H9 (cell line): ENCODE results near the gene MTX1. TPM values are rescaled to one million over a fixed set of nuclear protein-coding genes. Genes with fewer than 3 reads are reported as not detected.
"Not testable (repeated sequence)": the region's sequence is repeated elsewhere in the genome, so short reads cannot be mapped to it uniquely, and the experiment has no call there.

Experiments
- DNase-seq: peaks from one replicate; pipeline ENCODE4 v3.0.0-alpha.2; 2017
- H2AFZ ChIP-seq: one replicate; pipeline ENCODE4 v1.6.1; 2013; ENCODE audit warnings: mild to moderate bottlenecking, low read length, control low read depth, moderate library complexity
- H2AK5ac ChIP-seq: 2 replicates; pipeline ENCODE4 v1.6.1; 2013; ENCODE audit warnings: low read length, control low read depth, mixed read lengths; ENCODE audit not compliant: insufficient read length
- H2BK120ac ChIP-seq: one replicate; pipeline ENCODE4 v1.6.1; 2013; ENCODE audit warnings: low read depth, mild to moderate bottlenecking, low read length, control low read depth, inconsistent platforms; ENCODE audit not compliant: poor library complexity, severe bottlenecking
- H2BK12ac ChIP-seq: 2 replicates; pipeline ENCODE4 v1.6.1; 2013; ENCODE audit warnings: low read length, control low read depth, mixed read lengths, low read depth; ENCODE audit not compliant: insufficient read length
- H2BK15ac ChIP-seq: 2 replicates; pipeline ENCODE4 v1.6.1; 2013; ENCODE audit warnings: low read depth, low read length, control low read depth
- H2BK20ac ChIP-seq: one replicate; pipeline ENCODE4 v1.6.1; 2013; ENCODE audit warnings: low read depth, mild to moderate bottlenecking, low read length, control low read depth, inconsistent platforms; ENCODE audit not compliant: poor library complexity, severe bottlenecking
- H2BK5ac ChIP-seq: 2 replicates; pipeline ENCODE4 v1.6.1; 2013; ENCODE audit warnings: low read length, control low read depth, mixed read lengths; ENCODE audit not compliant: insufficient read length
- H3K14ac ChIP-seq: 2 replicates; pipeline ENCODE4 v1.6.1; 2013; ENCODE audit warnings: low read length, control low read depth; ENCODE audit not compliant: insufficient read depth
- H3K18ac ChIP-seq: 2 replicates; pipeline ENCODE4 v1.6.1; 2013; ENCODE audit warnings: low read depth, mild to moderate bottlenecking, mixed read lengths, low read length, control low read depth; ENCODE audit not compliant: insufficient read length
- H3K23ac ChIP-seq: 2 replicates; pipeline ENCODE4 v1.6.1; 2013; ENCODE audit warnings: low read length, control low read depth, mixed read lengths, low read depth; ENCODE audit not compliant: insufficient read length
- H3K23me2 ChIP-seq: 2 replicates; pipeline ENCODE4 v1.6.1; 2013; ENCODE audit warnings: low read depth, mild to moderate bottlenecking, mixed read lengths, low read length, control low read depth; ENCODE audit not compliant: insufficient read length, poor library complexity, severe bottlenecking
- H3K27ac ChIP-seq: 2 replicates; pipeline ENCODE4 v1.5.1; 2013; ENCODE audit warnings: low read length, control low read depth, mixed read lengths, low read depth; ENCODE audit not compliant: insufficient read length
- H3K27me3 ChIP-seq: 2 replicates; pipeline ENCODE4 v1.6.1; 2013; ENCODE audit warnings: low read length, control low read depth, inconsistent platforms; ENCODE audit not compliant: insufficient read depth
- H3K4ac ChIP-seq: 2 replicates; pipeline ENCODE4 v1.6.1; 2013; ENCODE audit warnings: low read depth, mild to moderate bottlenecking, control low read depth, inconsistent platforms, low read length, moderate library complexity
- H3K4me1 ChIP-seq: 2 replicates; pipeline ENCODE4 v1.6.1; 2013; ENCODE audit warnings: low read length, control low read depth, inconsistent platforms; ENCODE audit not compliant: insufficient read depth
- H3K4me2 ChIP-seq: 2 replicates; pipeline ENCODE4 v1.6.1; 2013; ENCODE audit warnings: low read length, control low read depth, mixed read lengths; ENCODE audit not compliant: insufficient read length, insufficient read depth
- H3K56ac ChIP-seq: 2 replicates; pipeline ENCODE4 v1.6.1; 2013; ENCODE audit warnings: low read depth, mild to moderate bottlenecking, mixed read lengths, low read length, control low read depth; ENCODE audit not compliant: insufficient read length
- H3K79me1 ChIP-seq: 2 replicates; pipeline ENCODE4 v1.6.1; 2013; ENCODE audit warnings: low read depth, mild to moderate bottlenecking, moderate library complexity, low read length, control low read depth, inconsistent platforms; ENCODE audit not compliant: insufficient read depth, poor library complexity, severe bottlenecking
- H3K79me2 ChIP-seq: 2 replicates; pipeline ENCODE4 v1.6.1; 2013; ENCODE audit warnings: low read length, control low read depth, inconsistent platforms; ENCODE audit not compliant: insufficient read depth
- H3K9ac ChIP-seq: 2 replicates; pipeline ENCODE4 v1.6.1; 2013; ENCODE audit warnings: low read length, control low read depth, mixed read lengths; ENCODE audit not compliant: insufficient read length; ENCODE audit errors: extremely low read depth
- H3K9me3 ChIP-seq: one replicate; pipeline ENCODE4 v1.6.1; 2013; ENCODE audit warnings: low read depth, low read length, inconsistent platforms; ENCODE audit not compliant: control insufficient read depth
- H3T11ph ChIP-seq: one replicate; pipeline ENCODE4 v1.6.1; 2013; ENCODE audit warnings: mild to moderate bottlenecking, low read length, control low read depth, inconsistent platforms
- H4K20me1 ChIP-seq: one replicate; pipeline ENCODE4 v1.6.1; 2013; ENCODE audit not compliant: control insufficient read depth, insufficient read length, insufficient read depth
- H4K5ac ChIP-seq: 2 replicates; pipeline ENCODE4 v1.6.1; 2013; ENCODE audit warnings: low read depth, mild to moderate bottlenecking, mixed read lengths, low read length, control low read depth; ENCODE audit not compliant: insufficient read length
- H4K8ac ChIP-seq: replicated peaks from 2 replicates; pipeline ENCODE4 v1.6.1; 2013; ENCODE audit warnings: low read length, control low read depth, mixed read lengths, low read depth; ENCODE audit not compliant: insufficient read length
- H4K91ac ChIP-seq: 2 replicates; pipeline ENCODE4 v1.6.1; 2013; ENCODE audit warnings: low read depth, mild to moderate bottlenecking, moderate library complexity, mixed read lengths, low read length, control low read depth; ENCODE audit not compliant: insufficient read length
- H3K27ac Mint-ChIP-seq, 3 experiments: 2 replicates in 2 of 3; 3 replicates in 1 of 3; pipeline ENCODE4 v1.8.0; 2020 to 2021; ENCODE audit warnings: mixed read lengths in 3 of 3, mild to moderate bottlenecking in 1 of 3, moderate library complexity in 1 of 3
- H3K27me3 Mint-ChIP-seq: 2 replicates; pipeline ENCODE4 v1.8.0; 2021; ENCODE audit warnings: low read depth, mild to moderate bottlenecking, moderate library complexity, mixed read lengths
- H3K36me3 Mint-ChIP-seq, 3 experiments: 2 replicates in 2 of 3; 3 replicates in 1 of 3; pipeline ENCODE4 v1.8.0; 2020 to 2021; ENCODE audit warnings: low read depth in 3 of 3, mixed read lengths in 3 of 3; ENCODE audit not compliant: insufficient read depth in 1 of 3
- H3K4me1 Mint-ChIP-seq, 2 experiments: 2 replicates each; pipeline ENCODE4 v1.8.0; 2020; ENCODE audit warnings: mixed read lengths in 2 of 2
- H3K4me3 Mint-ChIP-seq, 2 experiments: 2 replicates in 1 of 2; 3 replicates in 1 of 2; pipeline ENCODE4 v1.8.0; 2020 to 2021; ENCODE audit warnings: mild to moderate bottlenecking in 2 of 2, mixed read lengths in 2 of 2, moderate library complexity in 1 of 2
- H3K9me3 Mint-ChIP-seq, 2 experiments: 2 replicates in 1 of 2; 3 replicates in 1 of 2; pipeline ENCODE4 v1.8.0; 2020; ENCODE audit warnings: mild to moderate bottlenecking in 2 of 2, mixed read lengths in 2 of 2, moderate library complexity in 1 of 2
- WGBS: extraction: QIAGEN DNeasy Blood & Tissue Kit; methylation state at CpG from one replicate; pipeline ENCODE4 v1.1.7; 2013; ENCODE audit warnings: missing lambda C conversion rate, low lambda C conversion rate, mixed read lengths; ENCODE audit not compliant: insufficient read length; ENCODE audit errors: extremely low coverage; 5-methylcytosine and 5-hydroxymethylcytosine counted together
- total RNA-seq: library from RNA; stranded (reverse); gene quantifications from 2 replicates; pipeline ENCODE4 v1.2.1, GENCODE V29; 2021
- TF ChIP-seq, protein P1 (sequence below): fragments of 200-600 bp; sonication (generic); conservative IDR thresholded peaks from 3 replicates; pipeline ENCODE4 v1.8.0; 2021; ENCODE audit warnings: antibody characterized with exemption, mild to moderate bottlenecking

Gene MTX1
- total RNA-seq, 1 experiment from 2014 or later = 45.0 TPM

DNA sequence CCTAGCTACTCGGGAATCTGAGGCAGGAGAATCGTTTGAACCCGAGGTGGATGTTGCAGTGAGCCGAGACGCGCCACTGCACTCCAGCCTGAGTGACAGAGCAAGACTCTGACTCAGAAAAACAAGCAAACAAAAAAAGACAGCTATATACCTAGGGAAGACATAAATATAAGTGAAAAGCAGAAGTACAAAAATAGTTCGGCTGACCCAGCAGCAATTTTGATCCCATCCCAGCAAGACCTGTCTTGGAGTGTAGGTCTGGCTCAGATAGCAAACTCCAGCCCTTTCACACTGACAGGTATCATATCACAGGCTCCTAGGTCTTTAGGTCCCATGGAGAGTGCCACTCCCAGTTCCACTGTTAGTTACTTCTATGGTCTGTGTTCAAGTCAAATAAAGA is 14.6 kb downstream of the MTX1 start:
- H3K9me3 ChIP-seq = no peaks in the 10 kb centered on the region
- H3K9ac ChIP-seq = no peak overlapping the region
- no peak overlapping the region for H3K27ac ChIP-seq
- no peak overlapping the region for H2BK120ac ChIP-seq
- no CpG with 5 or more reads among the region's 7 CpGs for WGBS
- H4K8ac ChIP-seq = no peak overlapping the region
- no peak overlapping the region for H3K18ac ChIP-seq
- no peak overlapping the region for H2AK5ac ChIP-seq
- H3K4me1 ChIP-seq = no peaks in the 10 kb centered on the region; the same call in 1 of the 2 replicates
- TF ChIP-seq, protein P1, sequence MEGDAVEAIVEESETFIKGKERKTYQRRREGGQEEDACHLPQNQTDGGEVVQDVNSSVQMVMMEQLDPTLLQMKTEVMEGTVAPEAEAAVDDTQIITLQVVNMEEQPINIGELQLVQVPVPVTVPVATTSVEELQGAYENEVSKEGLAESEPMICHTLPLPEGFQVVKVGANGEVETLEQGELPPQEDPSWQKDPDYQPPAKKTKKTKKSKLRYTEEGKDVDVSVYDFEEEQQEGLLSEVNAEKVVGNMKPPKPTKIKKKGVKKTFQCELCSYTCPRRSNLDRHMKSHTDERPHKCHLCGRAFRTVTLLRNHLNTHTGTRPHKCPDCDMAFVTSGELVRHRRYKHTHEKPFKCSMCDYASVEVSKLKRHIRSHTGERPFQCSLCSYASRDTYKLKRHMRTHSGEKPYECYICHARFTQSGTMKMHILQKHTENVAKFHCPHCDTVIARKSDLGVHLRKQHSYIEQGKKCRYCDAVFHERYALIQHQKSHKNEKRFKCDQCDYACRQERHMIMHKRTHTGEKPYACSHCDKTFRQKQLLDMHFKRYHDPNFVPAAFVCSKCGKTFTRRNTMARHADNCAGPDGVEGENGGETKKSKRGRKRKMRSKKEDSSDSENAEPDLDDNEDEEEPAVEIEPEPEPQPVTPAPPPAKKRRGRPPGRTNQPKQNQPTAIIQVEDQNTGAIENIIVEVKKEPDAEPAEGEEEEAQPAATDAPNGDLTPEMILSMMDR = no peak
- no peak overlapping the region for H3K4me3 Mint-ChIP-seq
- no peaks in the 10 kb centered on the region for H3K79me2 ChIP-seq
- H3K4ac ChIP-seq = no peak overlapping the region
- no peak for DNase-seq
- peaks cover 4% of the 10 kb centered on the region for H3K23me2 ChIP-seq
- no peak overlapping the region for H4K5ac ChIP-seq
- H3K56ac ChIP-seq = no peak overlapping the region
- H3K9me3 Mint-ChIP-seq = no peaks in the 10 kb centered on the region; a peak in 1 of 5 replicates
- H2BK20ac ChIP-seq = no peak overlapping the region
- H3K79me1 ChIP-seq = no peaks in the 10 kb centered on the region
- H3K36me3 Mint-ChIP-seq = peaks cover 0 to 10% (median 8%) of the 10 kb centered on the region in 3 experiments; a peak in 4 of 7 replicates
- H3K4me1 Mint-ChIP-seq = peaks cover 24 to 32% of the 10 kb centered on the region in 2 experiments
- no peak overlapping the region for H2AFZ ChIP-seq
- no peak overlapping the region for H3K14ac ChIP-seq
- H2BK15ac ChIP-seq = no peak overlapping the region
- no peak overlapping the region; a peak in 1 of 7 replicates for H3K27ac Mint-ChIP-seq
- no peak overlapping the region for H3K4me2 ChIP-seq
- H3T11ph ChIP-seq = no peak overlapping the region
- peaks cover 3% of the 10 kb centered on the region; the same call in 1 of the 2 replicates for H3K27me3 Mint-ChIP-seq
- no peak overlapping the region for H2BK12ac ChIP-seq
- H3K27me3 ChIP-seq = no peaks in the 10 kb centered on the region
- H4K20me1 ChIP-seq = no peaks in the 10 kb centered on the region
- H3K23ac ChIP-seq = no peak overlapping the region
- no peak overlapping the region for H2BK5ac ChIP-seq
- H4K91ac ChIP-seq = no peak overlapping the region

DNA sequence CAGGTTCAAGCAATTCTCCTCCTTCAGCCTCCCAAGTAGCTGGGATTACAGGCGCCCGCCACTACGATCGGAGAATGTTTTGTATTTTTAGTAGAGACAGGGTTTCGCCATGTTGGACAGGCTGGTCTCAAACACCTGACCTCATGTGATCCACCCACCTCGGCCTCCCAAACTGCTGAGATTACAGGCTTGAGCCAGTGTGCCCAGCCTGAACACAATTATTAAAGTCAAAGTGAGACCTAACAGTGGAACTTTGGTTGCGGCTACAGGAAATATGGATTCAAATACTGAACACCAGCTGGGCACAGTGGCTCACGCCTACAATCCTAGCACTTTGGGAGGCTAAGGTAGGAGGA is 16.9 kb downstream of the MTX1 start:
- H3K79me2 ChIP-seq, H3K4ac ChIP-seq, H4K20me1 ChIP-seq, H3K9me3 Mint-ChIP-seq, H3K36me3 Mint-ChIP-seq, H4K91ac ChIP-seq, H2AK5ac ChIP-seq, H3K27me3 ChIP-seq, H4K5ac ChIP-seq, H2BK20ac ChIP-seq, H3K4me1 ChIP-seq, H3K18ac ChIP-seq, H4K8ac ChIP-seq, H3K79me1 ChIP-seq, H3K9ac ChIP-seq, H2BK120ac ChIP-seq, H3K23me2 ChIP-seq, H2BK15ac ChIP-seq, H2AFZ ChIP-seq, H3K23ac ChIP-seq, DNase-seq, H3K9me3 ChIP-seq, H3T11ph ChIP-seq, H2BK12ac ChIP-seq, H3K27ac ChIP-seq, H3K14ac ChIP-seq, H3K56ac ChIP-seq, H2BK5ac ChIP-seq: not testable (repeated sequence)
- peak overlapping the region; percentile 81 for H3K4me2 ChIP-seq
- peaks cover 20 to 27% of the 10 kb centered on the region in 2 experiments for H3K4me1 Mint-ChIP-seq
- peak overlapping the region in 1 of 3 experiments; percentile 58; a peak in 1 of 7 replicates for H3K27ac Mint-ChIP-seq
- H3K27me3 Mint-ChIP-seq = peaks cover 20% of the 10 kb centered on the region
- H3K4me3 Mint-ChIP-seq = peak overlapping the region; percentile 88; a peak in 3 of 5 replicates
- no CpG with 5 or more reads among the region's 8 CpGs for WGBS
